SK-N-SH (cell line): ENCODE data around the gene AIP. TPM values are rescaled to one million over a fixed set of nuclear protein-coding genes. Genes with fewer than 3 reads are reported as not detected.

ENCODE experiments used
- CTCF ChIA-PET: fragments of 300-600, 350-600 bp; formaldehyde crosslinking; extraction: SDS; loops from one replicate; lab custom pipeline; 2021; lab: Yijun Ruan, JAX
- POLR2A ChIA-PET: fragments of 350-600 bp; sonication (Branson Sonifier 250); formaldehyde crosslinking; extraction: SDS; loops from one replicate; lab custom pipeline; 2020; ENCODE audit warnings: antibody characterized with exemption, inconsistent platforms; lab: Yijun Ruan, JAX
- DNase-seq: peaks from one replicate; pipeline ENCODE4 v3.0.0; 2012
- H2AFZ ChIP-seq: fragments of 200-600 bp; sonication (generic); 2 replicates; pipeline ENCODE4 v1.8.1; 2016; ENCODE audit warnings: antibody characterized with exemption, mild to moderate bottlenecking, low read depth
- H3F3A ChIP-seq: fragments of 200-600 bp; sonication (generic); replicated peaks from 2 replicates; pipeline ENCODE3; 2016; ENCODE audit warnings: antibody characterized with exemption, mild to moderate bottlenecking; ENCODE audit not compliant: insufficient read depth
- H3K27ac ChIP-seq, 2 experiments: fragments of 200-500 bp in 1 of 2; fragments of 200-600 bp in 1 of 2; sonication (Bioruptor generic) in 1 of 2; sonication (generic), shearing (Covaris generic) in 1 of 2; 2 replicates each; pipeline versions ENCODE4 v1.5.1 to v1.6.1; 2014 to 2016; ENCODE audit warnings: low read depth in 2 of 2, inconsistent platforms in 1 of 2, low read length in 1 of 2, mild to moderate bottlenecking in 1 of 2, mixed read lengths in 1 of 2
- H3K27me3 ChIP-seq: fragments of 200-600 bp; sonication (generic), shearing (Covaris generic); 2 replicates; pipeline ENCODE4 v1.6.1; 2016; ENCODE audit warnings: mixed run types; ENCODE audit not compliant: insufficient read depth
- H3K36me3 ChIP-seq, 2 experiments: fragments of 200-500 bp in 1 of 2; fragments of 200-600 bp in 1 of 2; sonication (Bioruptor generic) in 1 of 2; sonication (generic) in 1 of 2; replicated peaks in 1 of 2; 2 replicates each; pipeline versions ENCODE3 to v1.5.1; 2014 to 2016; ENCODE audit warnings: low read length in 1 of 2, mild to moderate bottlenecking in 1 of 2; ENCODE audit not compliant: insufficient read depth in 2 of 2, control insufficient read depth in 1 of 2
- H3K4me1 ChIP-seq, 2 experiments: fragments of 200-500 bp in 1 of 2; fragments of 200-600 bp in 1 of 2; sonication (Bioruptor generic) in 1 of 2; sonication (generic), shearing (Covaris generic) in 1 of 2; 2 replicates each; pipeline versions ENCODE4 v1.5.1 to v1.6.1; 2014 to 2016; ENCODE audit warnings: low read depth in 1 of 2, low read length in 1 of 2, mixed run types in 1 of 2; ENCODE audit not compliant: insufficient read depth in 2 of 2, control insufficient read depth in 1 of 2
- H3K4me2 ChIP-seq: fragments of 200-600 bp; sonication (generic), shearing (Covaris generic); 2 replicates; pipeline ENCODE4 v1.6.1; 2017; ENCODE audit warnings: mixed run types
- H3K4me3 ChIP-seq, 2 experiments: fragments of 200-500 bp in 1 of 2; fragments of 200-600 bp in 1 of 2; sonication (Bioruptor generic) in 1 of 2; sonication (generic), shearing (Covaris generic) in 1 of 2; 2 replicates each; pipeline versions ENCODE4 v1.5.1 to v1.8.1; 2014 to 2016; ENCODE audit warnings: low read depth in 2 of 2, inconsistent platforms in 1 of 2, low read length in 1 of 2, mild to moderate bottlenecking in 1 of 2, mixed read lengths in 1 of 2, moderate library complexity in 1 of 2
- H3K79me2 ChIP-seq: fragments of 200-600 bp; sonication (generic); 2 replicates; pipeline ENCODE4 v1.8.1; 2017; ENCODE audit warnings: mild to moderate bottlenecking; ENCODE audit not compliant: insufficient read depth
- H3K9ac ChIP-seq: fragments of 200-600 bp; sonication (generic); 2 replicates; pipeline ENCODE4 v1.6.1; 2017; ENCODE audit warnings: mixed run types
- H3K9me2 ChIP-seq: fragments of 200-600 bp; sonication (generic); 2 replicates; pipeline ENCODE4 v1.6.1; 2017; ENCODE audit warnings: mixed run types
- H3K9me3 ChIP-seq: fragments of 200-600 bp; sonication (generic); 2 replicates; pipeline ENCODE4 v1.6.1; 2017; ENCODE audit warnings: mixed run types, mild to moderate bottlenecking, moderate library complexity
- H4K20me1 ChIP-seq: fragments of 200-600 bp; sonication (generic); 2 replicates; pipeline ENCODE4 v1.6.1; 2017; ENCODE audit warnings: mild to moderate bottlenecking, mixed run types; ENCODE audit not compliant: insufficient read depth
- CHD2 ChIP-seq: fragments of 150-350 bp; IDR thresholded peaks from 2 replicates; pipeline ENCODE4 v1.6.1; 2018; ENCODE audit warnings: low read length; ENCODE audit not compliant: partially characterized antibody
- FOXJ3 ChIP-seq: sonication (generic); formaldehyde crosslinking; IDR thresholded peaks from 2 replicates; pipeline ENCODE4 v1.5.1; 2020; ENCODE audit warnings: mild to moderate bottlenecking, missing genetic modification reagents
- GATA2 ChIP-seq: sonication (generic); formaldehyde crosslinking; IDR thresholded peaks from 2 replicates; pipeline ENCODE4 v1.5.0; 2020; ENCODE audit warnings: mild to moderate bottlenecking, missing genetic modification reagents
- JUND ChIP-seq: IDR thresholded peaks from 2 replicates; pipeline ENCODE4 v1.4.0; 2012
- MXI1 ChIP-seq: IDR thresholded peaks from 2 replicates; pipeline ENCODE4 v1.6.1; 2012; ENCODE audit warnings: mild to moderate bottlenecking, low read depth, low read length, improper control_type of control experiment
- RAD21 ChIP-seq: IDR thresholded peaks from 2 replicates; pipeline ENCODE4 v1.6.1; 2012; ENCODE audit warnings: mild to moderate bottlenecking, low read length
- SIN3A ChIP-seq: IDR thresholded peaks from 2 replicates; pipeline ENCODE4 v1.6.1; 2012; ENCODE audit warnings: low read depth, mild to moderate bottlenecking, low read length, moderate library complexity, borderline replicate concordance
- SMC3 ChIP-seq: IDR thresholded peaks from 2 replicates; pipeline ENCODE4 v1.6.1; 2012; ENCODE audit warnings: low read depth, low read length, improper control_type of control experiment
- TCF12 ChIP-seq: IDR thresholded peaks from 2 replicates; pipeline ENCODE4 v1.4.0; 2012
- TEAD4 ChIP-seq: IDR thresholded peaks from 2 replicates; pipeline ENCODE4 v1.4.0; 2012; ENCODE audit warnings: mild to moderate bottlenecking, borderline replicate concordance; ENCODE audit not compliant: insufficient read depth
- WGBS: methylation state at CpG from one replicate; pipeline ENCODE4 v1.1.6; 2017; ENCODE audit warnings: low lambda C conversion rate; 5-methylcytosine and 5-hydroxymethylcytosine counted together
- polyA plus RNA-seq, 3 experiments: library from polyadenylated mRNA; depleted of rRNA; stranded (reverse); fragments of >200 nt; gene quantifications; 2 replicates each; pipeline ENCODE4 v1.2.3, GENCODE V29; 2012
- TF ChIP-seq, protein P1 (sequence below): IDR thresholded peaks from 2 replicates; pipeline ENCODE4 v1.4.0; 2012; ENCODE audit warnings: low read depth
- TF ChIP-seq, protein P2 (sequence below): IDR thresholded peaks from 2 replicates; pipeline ENCODE4; 2012
- TF ChIP-seq, protein P3 (sequence below): fragments of 200-600 bp; sonication (generic); IDR thresholded peaks from 2 replicates; pipeline ENCODE4 v1.6.1; 2017; ENCODE audit warnings: antibody characterized with exemption, mild to moderate bottlenecking, moderate library complexity
- TF ChIP-seq, protein P4 (sequence below): IDR thresholded peaks from 2 replicates; pipeline ENCODE4 v1.6.1; 2012; ENCODE audit warnings: mild to moderate bottlenecking, low read depth, low read length, moderate library complexity

AIP gene
- polyA plus RNA-seq, 1 of the 3 experiments (the other 2 are of a cell fraction), result 207 TPM

DNA sequence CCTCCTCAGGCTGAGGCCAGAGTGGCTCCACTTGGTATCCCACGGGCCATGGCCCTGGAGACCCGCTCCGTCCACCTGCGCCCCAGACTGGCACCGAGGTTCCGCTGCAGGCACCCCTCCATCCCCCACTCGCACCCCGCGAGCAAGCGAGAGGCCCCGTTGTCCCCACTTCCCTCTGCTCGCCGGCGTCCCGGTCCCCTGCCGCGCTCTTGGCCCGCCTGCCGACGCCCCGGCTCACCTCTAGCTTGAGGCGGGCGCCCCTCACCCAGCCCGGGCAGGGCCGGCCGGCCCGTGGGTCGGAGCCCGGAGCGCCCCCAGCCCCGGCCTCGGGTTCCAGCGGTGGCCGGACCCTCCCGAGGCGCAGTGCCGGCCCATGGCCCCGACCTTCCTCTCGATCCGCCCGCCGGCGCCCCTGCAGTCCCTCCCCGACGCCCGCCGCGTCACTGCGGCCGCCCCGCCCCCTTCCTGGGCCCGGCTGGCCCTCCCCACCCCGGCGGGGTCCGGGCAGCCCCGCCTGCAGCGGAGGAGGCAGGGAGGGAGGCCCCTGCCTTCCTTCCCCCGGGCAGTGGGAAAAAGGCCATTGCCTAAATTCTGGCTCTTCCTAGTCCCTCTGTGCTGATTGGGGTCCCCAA, 22.2 kb downstream of the AIP start, which contains the start of gene PITPNM1:
PITPNM1 (minus strand) TSS at position 414 of the 632 bp plus-strand sequence. CDS start 1,183 bp downstream, outside the sequence.
- peak within 1 kb of the TSS; percentile 80 to 87 for H3K27ac ChIP-seq
- no peaks in the 10 kb centered on the region for H3K9me3 ChIP-seq
- H3K36me3 ChIP-seq, result peaks cover 10 to 19% of the 10 kb centered on the region in 2 experiments
- TF ChIP-seq, protein P1, sequence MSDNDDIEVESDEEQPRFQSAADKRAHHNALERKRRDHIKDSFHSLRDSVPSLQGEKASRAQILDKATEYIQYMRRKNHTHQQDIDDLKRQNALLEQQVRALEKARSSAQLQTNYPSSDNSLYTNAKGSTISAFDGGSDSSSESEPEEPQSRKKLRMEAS, result no peak
- TF ChIP-seq, protein P2, sequence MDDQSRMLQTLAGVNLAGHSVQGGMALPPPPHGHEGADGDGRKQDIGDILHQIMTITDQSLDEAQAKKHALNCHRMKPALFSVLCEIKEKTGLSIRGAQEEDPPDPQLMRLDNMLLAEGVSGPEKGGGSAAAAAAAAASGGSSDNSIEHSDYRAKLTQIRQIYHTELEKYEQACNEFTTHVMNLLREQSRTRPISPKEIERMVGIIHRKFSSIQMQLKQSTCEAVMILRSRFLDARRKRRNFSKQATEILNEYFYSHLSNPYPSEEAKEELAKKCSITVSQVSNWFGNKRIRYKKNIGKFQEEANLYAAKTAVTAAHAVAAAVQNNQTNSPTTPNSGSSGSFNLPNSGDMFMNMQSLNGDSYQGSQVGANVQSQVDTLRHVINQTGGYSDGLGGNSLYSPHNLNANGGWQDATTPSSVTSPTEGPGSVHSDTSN, result no peak
- TF ChIP-seq GATA2 (CRISPR knock-in tag), result no peak
- ChIA-PET POLR2A (interaction anchor here (0.7 to 1.0 kb wide), 2 partner anchors 114 to 138 kb away, joined by 3 to 4 read pairs; partner anchors contain the start of gene RAD9A), CTCF (interaction anchor here (0.6 to 1.2 kb wide), 10 partner anchors 9 to 811 kb away, joined by 3 to 5 read pairs (median 3); partner anchors contain the start of gene PPP1CA)
- peak within 1 kb of the TSS; percentile 95 for H3K4me2 ChIP-seq
- H3F3A ChIP-seq, result peaks cover 24% of the 10 kb centered on the region
- peak within 1 kb of the TSS; percentile 80 to 88 for H3K4me3 ChIP-seq
- no peaks in the 10 kb centered on the region for H3K9me2 ChIP-seq
- no peaks in the 10 kb centered on the region for H3K27me3 ChIP-seq
- H3K79me2 ChIP-seq, result peaks cover 29% of the 10 kb centered on the region
- H3K9ac ChIP-seq, result peak within 1 kb of the TSS; percentile 82
- no peak within 1 kb of the TSS for H2AFZ ChIP-seq
- WGBS, result 0% methylated on average over 7 of the region's 58 CpGs
- peaks cover 13% of the 10 kb centered on the region for H4K20me1 ChIP-seq
- peaks cover 10 to 36% of the 10 kb centered on the region in 2 experiments for H3K4me1 ChIP-seq
- DNase-seq, result peak; percentile 86

DNA sequence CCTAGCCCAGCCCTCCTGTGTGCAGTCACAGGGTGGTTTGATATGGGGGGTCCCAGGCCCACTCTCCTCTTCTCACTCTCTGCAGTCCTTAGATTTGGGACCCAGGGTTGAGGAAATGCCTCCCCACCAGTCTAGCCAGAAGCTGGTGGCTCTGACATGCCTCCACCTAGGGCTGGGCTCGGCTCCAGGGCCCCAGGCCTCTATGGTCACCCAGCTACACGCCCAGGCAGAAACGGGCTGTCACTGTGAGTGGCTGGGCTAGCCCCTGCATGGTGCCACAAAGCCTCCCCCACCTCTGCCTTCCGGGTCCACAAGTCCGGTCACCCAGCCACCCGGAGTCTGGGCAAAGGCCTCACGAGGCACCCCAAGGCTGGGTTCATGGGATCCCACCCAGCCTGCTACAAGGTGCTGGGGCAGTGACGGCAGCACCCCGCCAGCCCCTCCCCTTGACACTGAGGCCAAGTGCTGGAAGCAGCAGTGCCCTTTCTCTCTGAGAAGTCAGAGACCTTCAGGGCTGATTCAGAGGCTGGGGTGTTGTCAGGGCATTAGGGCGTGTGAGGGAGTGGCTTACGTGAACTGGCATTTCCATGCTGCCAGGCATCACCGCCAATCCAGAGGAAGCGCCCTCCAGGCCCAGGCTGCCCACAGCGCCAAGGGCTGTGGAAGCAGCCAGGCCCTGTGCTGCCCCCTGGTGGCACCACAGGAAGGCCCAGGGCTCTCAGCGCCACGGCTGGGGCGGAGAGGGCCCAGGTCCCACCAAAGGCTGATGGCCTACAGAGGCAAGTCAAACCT, 23.0 kb downstream of the AIP start:
- H3K4me2 ChIP-seq, result peak overlapping the region; percentile 95
- H3K27me3 ChIP-seq, result no peaks in the 10 kb centered on the region; the same call in 1 of the 2 replicates
- peak overlapping the region; percentile 80 to 88 for H3K4me3 ChIP-seq
- DNase-seq, result peak; percentile 89
- no peaks in the 10 kb centered on the region for H3K9me2 ChIP-seq
- H3K4me1 ChIP-seq, result peaks cover 10 to 36% of the 10 kb centered on the region in 2 experiments
- no peak overlapping the region for H2AFZ ChIP-seq
- H3F3A ChIP-seq, result peaks cover 24% of the 10 kb centered on the region
- H3K9me3 ChIP-seq, result no peaks in the 10 kb centered on the region
- peaks cover 13% of the 10 kb centered on the region for H4K20me1 ChIP-seq
- POLR2A ChIA-PET, result interaction anchor here (0.7 to 1.0 kb wide), 2 partner anchors 114 to 139 kb away, joined by 3 to 4 read pairs; partner anchors contain the start of gene RAD9A
- peak overlapping the region; percentile 80 to 87 for H3K27ac ChIP-seq
- peaks cover 5 to 19% of the 10 kb centered on the region in 2 experiments for H3K36me3 ChIP-seq
- H3K9ac ChIP-seq, result peak overlapping the region; percentile 82; the same call in 1 of the 2 replicates
- peaks cover 29% of the 10 kb centered on the region for H3K79me2 ChIP-seq
- CTCF ChIA-PET, result interaction anchor here (0.6 to 1.2 kb wide), 13 partner anchors 9 to 810 kb away, joined by 3 to 5 read pairs (median 3); partner anchors contain the start of gene PPP1CA
- 10% methylated on average over 8 of the region's 17 CpGs for WGBS
- TF ChIP-seq TCF12 (no peak), FOXJ3 (no peak), JUND (no peak), SMC3 (peak; percentile 81), GATA2 (CRISPR knock-in tag) (no peak), SIN3A (peak; percentile 72; the same call in 1 of the 2 replicates), TEAD4 (no peak), RAD21 (peak; percentile 73), CHD2 (peak; percentile 16), MXI1 (peak; percentile 74)
- TF ChIP-seq, protein P2, result 0 out of 2 replicates have a peak, but pooled peaks have one; percentile 26
- TF ChIP-seq, protein P3, sequence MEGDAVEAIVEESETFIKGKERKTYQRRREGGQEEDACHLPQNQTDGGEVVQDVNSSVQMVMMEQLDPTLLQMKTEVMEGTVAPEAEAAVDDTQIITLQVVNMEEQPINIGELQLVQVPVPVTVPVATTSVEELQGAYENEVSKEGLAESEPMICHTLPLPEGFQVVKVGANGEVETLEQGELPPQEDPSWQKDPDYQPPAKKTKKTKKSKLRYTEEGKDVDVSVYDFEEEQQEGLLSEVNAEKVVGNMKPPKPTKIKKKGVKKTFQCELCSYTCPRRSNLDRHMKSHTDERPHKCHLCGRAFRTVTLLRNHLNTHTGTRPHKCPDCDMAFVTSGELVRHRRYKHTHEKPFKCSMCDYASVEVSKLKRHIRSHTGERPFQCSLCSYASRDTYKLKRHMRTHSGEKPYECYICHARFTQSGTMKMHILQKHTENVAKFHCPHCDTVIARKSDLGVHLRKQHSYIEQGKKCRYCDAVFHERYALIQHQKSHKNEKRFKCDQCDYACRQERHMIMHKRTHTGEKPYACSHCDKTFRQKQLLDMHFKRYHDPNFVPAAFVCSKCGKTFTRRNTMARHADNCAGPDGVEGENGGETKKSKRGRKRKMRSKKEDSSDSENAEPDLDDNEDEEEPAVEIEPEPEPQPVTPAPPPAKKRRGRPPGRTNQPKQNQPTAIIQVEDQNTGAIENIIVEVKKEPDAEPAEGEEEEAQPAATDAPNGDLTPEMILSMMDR, result peak; percentile 93
- TF ChIP-seq, protein P4, sequence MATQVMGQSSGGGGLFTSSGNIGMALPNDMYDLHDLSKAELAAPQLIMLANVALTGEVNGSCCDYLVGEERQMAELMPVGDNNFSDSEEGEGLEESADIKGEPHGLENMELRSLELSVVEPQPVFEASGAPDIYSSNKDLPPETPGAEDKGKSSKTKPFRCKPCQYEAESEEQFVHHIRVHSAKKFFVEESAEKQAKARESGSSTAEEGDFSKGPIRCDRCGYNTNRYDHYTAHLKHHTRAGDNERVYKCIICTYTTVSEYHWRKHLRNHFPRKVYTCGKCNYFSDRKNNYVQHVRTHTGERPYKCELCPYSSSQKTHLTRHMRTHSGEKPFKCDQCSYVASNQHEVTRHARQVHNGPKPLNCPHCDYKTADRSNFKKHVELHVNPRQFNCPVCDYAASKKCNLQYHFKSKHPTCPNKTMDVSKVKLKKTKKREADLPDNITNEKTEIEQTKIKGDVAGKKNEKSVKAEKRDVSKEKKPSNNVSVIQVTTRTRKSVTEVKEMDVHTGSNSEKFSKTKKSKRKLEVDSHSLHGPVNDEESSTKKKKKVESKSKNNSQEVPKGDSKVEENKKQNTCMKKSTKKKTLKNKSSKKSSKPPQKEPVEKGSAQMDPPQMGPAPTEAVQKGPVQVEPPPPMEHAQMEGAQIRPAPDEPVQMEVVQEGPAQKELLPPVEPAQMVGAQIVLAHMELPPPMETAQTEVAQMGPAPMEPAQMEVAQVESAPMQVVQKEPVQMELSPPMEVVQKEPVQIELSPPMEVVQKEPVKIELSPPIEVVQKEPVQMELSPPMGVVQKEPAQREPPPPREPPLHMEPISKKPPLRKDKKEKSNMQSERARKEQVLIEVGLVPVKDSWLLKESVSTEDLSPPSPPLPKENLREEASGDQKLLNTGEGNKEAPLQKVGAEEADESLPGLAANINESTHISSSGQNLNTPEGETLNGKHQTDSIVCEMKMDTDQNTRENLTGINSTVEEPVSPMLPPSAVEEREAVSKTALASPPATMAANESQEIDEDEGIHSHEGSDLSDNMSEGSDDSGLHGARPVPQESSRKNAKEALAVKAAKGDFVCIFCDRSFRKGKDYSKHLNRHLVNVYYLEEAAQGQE, result no peak
